Right hindlimb (tissue), 1 donor: ENCODE results near the gene LHFPL3.

Experiments
- DNase-seq: peaks from one replicate; pipeline ENCODE4 v3.0.0-alpha.2; 2018

Gene LHFPL3

DNA sequence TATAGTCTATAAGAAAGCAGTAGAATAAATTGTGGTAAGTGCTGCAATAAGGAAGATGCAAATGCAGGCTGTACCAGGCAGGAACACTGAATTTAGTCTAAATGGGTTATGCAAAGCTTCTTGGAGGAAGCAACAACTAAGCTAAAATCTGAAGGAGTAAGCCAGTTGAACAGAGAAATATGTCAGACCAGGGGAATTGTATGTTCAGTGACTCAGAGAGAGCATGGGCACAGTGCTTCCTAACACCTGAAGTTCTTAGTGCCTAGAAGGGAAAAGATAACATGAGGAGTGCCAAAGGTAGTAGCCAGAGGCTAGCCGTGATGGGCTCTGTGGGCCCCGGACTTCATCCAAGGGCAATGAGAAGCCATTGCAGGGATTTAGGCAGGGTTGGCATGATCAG is 481.5 kb downstream of the LHFPL3 start:
- DNase-seq: no peak

DNA sequence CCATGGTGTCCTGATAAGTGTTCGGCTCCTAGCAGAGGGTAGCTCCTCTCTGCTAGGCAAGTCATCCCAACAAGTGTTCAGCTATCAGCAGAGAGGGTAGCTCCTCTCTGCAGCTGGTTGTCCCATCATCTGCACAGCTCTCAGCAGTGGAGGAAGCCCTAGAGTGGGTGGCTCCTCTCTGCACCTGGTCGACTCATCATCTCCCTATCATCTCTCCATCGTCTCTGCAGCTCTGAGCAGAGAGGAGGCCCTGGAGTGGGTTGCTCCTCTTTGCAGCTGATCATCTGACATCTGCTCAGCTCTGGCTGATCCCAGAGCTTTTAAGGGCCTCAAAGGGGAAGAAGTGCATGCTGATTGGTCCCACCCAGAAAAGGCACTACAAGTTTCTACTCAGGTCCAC is 485.7 kb downstream of the LHFPL3 start:
- DNase-seq: no peak

DNA sequence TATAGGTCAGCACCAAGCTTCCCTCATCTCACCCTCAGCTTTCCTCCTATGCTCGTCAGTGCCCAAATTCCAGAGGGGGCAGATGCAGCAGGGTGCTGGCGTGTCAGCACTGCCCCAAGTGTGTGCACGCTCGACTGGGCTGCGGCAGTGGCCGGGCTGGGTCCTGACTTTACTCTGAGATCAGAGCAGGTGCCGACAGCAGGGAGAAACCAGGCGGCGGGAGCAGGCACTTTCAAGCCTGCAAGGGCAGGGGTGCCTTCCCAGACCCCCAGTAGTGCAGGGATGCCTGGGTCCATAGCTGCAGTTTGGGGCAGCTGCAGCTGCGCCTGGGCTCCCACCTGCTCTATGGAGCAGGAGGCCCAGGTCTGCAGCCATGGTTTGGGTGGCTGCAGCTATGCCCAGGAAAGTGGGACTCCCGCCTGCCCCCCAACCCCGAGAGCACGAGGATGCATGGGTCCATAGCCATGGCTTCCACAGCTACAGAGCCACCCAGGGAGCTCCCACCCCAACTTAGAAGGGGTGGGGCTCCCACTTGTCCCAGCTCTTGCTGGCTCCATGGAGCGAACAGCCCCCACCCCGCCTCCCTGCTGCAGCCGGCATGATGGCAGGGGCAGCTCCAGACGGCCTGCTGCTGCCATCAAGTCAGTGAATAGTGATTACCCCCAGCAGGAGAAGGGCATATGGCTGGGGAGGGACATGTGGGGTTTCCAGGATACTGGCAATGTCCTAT is 486.4 kb downstream of the LHFPL3 start:
- DNase-seq: no peak

GRCh38 chr7:104816537-104816936 is 488.1 kb downstream of the LHFPL3 start:
- no peak for DNase-seq

DNA sequence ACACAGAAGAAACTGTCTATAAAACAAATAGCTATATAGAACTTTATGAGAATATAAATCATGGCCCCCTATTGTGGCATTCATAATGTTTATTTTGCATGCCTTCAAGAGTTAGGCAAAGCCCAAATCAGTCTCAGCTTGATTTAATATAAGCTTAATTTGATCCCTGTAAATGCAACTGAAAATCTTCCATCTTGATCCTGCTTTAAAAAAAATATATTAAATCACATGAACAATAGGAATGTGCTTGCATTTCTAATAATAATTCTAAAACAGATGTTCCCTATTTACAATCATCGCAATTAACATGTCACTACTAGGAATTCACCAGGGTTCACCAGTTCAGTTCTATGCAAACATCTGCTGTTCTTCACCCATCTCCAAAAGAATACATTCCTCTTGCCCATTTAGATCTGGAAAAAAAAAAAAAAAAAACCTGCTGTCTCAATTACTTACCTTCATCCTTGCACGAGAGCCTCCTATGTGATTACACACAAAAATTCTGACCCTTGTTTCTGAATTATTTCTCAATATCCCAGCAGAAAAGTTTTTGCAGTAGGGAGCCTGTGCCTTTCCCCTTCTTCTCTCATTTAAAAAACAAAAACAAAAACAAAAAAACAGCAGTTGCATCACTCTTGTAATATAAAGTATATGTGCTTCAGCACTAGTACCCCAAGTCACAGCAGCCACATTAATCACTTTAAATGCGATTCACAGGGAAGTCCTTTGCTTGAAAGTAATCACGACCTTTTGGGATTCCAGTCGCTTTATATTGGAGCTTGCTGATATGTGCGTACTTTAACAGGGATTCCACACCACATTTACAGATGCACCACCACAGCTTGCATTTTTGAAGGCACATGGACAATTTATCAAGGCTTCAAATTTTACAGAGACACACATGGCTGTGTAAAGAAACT is 490.8 kb downstream of the LHFPL3 start:
- no peak for DNase-seq

GRCh38 chr7:104820836-104821535 is 492.6 kb downstream of the LHFPL3 start:
- no peak for DNase-seq

DNA sequence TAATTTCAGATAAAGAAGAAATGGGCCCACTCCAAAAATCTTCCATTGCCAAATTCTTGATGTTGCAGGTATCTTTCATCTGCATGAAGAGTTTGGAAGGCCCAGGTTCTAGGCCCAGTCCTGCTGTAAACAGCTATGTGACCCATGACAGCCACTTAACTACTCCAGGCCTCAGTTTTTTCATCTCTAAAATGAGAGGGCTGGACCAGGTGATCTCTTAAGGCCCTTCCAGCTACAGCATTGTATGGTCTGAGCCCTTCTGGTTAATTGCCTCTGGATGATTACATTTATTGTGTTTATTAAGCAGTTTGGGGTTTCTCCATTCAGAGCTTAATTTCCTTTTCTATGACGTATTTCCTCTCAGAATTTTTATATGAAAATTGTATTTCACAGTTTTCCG is 494.8 kb downstream of the LHFPL3 start:
- DNase-seq: no peak

DNA sequence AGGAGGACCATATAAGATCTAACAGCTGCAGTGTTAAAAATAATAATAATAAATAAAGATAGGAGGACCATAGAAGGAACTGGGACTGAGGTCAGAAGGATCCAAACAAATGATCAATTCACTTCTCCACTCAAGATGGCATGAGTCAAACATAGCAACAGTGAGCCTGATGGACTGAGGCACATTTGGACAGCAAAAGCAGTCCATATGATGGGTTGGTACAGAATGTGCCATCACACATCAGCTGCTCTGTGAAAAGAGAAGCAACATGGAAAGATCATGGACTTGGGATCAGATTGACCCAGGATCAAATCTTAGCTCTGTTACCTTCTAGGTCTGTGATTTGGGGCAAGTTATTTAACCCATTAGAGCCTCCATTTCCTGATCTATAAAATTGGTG is 496.7 kb downstream of the LHFPL3 start:
- DNase-seq: no peak

GRCh38 chr7:104826135-104826534 is 497.7 kb downstream of the LHFPL3 start:
- DNase-seq: no peak

GRCh38 chr7:104836976-104837375 is 508.6 kb downstream of the LHFPL3 start:
- no peak for DNase-seq

DNA sequence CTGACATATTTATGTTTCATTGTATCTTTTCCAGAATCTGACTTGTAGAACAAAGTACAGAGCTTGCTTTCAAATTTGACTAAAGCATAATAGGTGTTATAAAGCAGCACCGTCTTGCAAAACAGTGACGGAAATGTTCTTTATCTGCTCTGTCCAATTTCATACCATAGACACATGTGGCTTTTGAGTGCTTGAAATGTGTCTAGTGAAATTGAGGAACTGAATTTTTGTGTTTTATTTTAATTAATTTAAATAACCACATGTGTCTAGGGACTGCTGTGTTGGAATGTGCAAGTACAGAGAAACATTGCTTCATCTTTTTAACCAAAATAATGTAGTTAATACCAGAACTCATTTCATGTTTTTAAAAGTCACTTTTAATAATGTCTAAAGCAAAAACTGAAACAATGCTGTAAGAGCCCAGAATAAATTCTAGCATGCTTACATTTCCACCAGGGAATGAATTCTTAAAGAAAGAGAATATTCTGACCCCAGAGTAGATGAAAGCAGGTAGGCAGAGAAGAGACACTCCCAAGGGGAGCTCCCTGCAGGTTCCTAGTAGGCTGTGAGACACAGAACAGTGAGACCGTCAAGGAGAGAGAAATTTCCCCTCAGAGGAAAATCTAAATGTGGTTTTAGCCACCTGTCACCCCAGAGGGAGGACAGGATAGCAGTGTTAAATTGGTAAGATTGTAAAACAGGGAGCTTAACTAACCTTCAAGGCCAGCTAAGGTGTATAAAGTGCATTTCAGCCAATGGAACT is 510.3 kb downstream of the LHFPL3 start:
- no peak for DNase-seq

GRCh38 chr7:104839842-104840241 is 511.4 kb downstream of the LHFPL3 start:
- DNase-seq: no peak

GRCh38 chr7:104841798-104842197 is 513.4 kb downstream of the LHFPL3 start:
- no peak for DNase-seq

DNA sequence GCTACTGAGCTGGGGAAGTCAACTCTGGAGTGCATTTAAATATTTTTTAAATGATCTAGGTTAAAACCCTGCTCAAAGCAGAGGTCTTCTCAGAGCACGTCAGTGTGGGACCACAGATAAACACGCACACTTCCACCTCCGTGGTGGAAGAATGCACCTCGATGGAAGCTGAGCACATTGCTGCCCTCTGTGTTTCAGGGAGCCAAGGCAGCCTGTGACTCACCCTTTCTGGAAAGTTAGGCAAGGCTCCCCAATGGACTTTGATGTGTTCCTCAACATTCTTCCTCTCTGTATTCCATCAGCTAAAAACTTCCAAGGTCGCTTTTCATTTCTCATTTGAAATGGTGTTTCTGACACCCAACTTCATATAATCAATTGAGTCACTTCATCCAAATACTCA is 514.8 kb downstream of the LHFPL3 start:
- DNase-seq: no peak

DNA sequence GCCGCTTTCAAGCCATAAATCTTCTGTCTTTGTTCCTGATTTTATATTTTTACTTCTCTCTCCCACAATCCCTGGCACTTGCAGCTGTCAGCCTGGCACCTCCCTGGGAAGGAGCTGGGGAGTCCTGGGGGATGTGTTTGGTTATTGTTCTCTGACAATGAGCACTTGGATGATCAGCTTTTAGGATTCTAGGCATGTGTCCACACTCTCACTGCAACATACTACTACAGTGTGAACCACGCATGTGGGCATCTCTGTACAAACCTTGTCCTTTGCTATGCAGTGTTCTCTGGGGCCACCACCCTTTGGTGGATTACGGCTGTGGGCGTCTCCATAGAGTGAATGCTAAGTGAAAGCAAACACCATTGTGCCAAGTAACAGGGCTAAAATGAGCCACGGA is 517.2 kb downstream of the LHFPL3 start:
- no peak for DNase-seq

GRCh38 chr7:104846731-104847130 is 518.3 kb downstream of the LHFPL3 start:
- DNase-seq: no peak

DNA sequence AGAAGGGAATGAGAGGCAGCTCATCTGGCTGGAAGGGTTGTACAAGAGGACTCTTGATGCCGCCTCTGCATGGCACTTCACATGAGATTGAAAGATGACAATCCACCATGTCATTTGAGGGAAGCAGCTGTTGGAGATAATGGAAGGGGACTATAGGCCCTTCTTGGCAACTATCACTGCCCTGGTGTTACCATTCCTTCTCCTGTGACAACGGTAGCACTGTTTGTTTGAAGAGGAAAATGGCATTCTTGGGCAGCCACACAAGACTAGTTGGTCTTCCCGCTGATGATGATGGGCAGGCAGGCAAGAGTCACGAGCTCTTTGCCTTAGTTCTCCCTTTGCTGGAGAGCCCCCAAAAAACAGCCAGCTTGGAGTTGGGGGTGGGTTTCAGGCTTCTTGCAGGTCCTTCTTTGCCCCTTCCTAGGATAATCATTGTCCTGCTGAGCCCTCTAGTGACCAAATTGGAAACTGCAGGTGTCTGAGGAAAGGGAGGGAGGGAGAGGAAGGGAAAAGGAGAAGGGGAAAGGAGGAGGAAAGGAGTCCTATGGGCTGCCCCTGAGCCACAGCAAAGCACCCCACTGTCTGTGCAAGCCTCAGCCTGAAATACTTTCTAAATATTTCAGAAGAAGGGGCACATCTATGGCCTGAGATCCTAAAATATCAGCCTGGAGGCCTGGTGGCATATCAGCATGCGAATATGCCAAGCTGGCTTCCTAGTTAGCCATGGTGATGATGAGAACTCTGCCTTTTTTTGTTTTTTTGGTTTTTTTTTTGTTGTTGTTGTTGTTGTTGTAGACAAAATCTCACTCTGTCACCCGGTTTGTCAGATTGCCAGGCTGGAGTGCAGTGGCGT is 520.0 kb downstream of the LHFPL3 start:
- peak; percentile 64 for DNase-seq

DNA sequence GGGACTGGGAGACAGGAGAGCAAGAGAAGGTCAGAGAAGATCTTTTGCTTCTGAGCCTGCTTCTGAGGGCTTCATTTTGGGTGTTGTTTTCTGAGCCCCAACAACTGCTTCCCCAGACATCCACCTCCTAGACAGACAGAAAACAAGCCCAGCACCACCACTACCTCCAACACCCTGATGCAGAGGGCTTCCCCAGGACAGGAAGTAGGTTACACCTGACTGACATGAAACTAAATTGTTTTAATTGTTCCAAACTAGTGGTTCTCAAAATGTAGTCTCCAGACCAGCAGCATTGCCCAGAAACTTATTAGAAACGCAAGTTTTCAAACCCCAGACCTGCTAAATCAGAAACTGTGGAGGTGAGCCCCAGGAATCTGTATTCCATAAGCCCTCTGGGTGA is 522.0 kb downstream of the LHFPL3 start:
- no peak for DNase-seq

GRCh38 chr7:104851268-104851667 is 522.9 kb downstream of the LHFPL3 start:
- no peak for DNase-seq

DNA sequence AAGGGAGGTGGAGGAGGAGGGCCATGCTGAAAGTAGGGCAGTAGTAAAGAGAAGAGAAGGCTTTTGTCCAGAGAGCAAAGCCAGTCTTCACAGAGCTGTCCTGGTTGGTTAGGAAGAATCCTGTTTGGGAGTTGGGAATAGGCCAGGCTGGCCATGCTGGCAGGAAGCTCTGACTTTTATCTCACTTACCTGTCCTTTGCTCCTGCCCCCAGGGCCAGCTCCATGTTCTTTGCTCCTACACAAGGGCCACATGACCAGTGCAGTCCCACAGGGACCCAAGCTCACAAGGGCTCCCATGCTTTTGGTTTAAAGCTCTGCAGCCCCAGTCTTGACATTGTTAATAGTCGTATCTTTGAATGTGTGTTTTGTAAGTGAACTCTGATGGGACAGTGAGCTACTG is 524.0 kb downstream of the LHFPL3 start:
- DNase-seq: no peak

DNA sequence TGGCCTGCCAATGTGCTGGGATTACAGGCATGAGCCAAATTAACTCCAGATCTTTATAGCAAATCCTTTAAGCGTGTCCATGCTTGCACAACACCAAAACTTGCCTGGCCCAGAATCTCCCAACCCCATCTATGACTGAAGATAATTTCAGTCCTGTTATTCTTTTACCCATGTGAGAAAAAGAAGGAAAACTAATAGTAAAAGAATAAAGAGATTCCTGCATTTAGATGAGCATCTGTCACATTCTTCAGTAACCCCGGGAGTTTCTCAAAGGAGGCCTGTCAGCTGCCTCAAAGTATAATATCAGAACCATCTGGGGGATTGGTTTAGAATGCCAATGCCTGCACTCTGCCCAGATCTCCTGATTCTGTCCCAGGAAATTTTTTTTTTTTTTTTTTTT is 527.5 kb downstream of the LHFPL3 start:
- no peak for DNase-seq
